GM21381 (cell line): ENCODE measurements around the gene SPINK9.
"Not testable (repeated sequence)": the region's sequence is repeated elsewhere in the genome, so short reads cannot be mapped to it uniquely, and the experiment has no call there.

Experiments used
- ATAC-seq: cut with Tn5 transposase; IDR thresholded peaks from one replicate; pipeline ENCODE4 v1.9.1; 2021; ENCODE audit warnings: mild to moderate bottlenecking, moderate library complexity; ENCODE audit not compliant: unreplicated experiment

The SPINK9 gene, protein sequence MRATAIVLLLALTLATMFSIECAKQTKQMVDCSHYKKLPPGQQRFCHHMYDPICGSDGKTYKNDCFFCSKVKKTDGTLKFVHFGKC

DNA sequence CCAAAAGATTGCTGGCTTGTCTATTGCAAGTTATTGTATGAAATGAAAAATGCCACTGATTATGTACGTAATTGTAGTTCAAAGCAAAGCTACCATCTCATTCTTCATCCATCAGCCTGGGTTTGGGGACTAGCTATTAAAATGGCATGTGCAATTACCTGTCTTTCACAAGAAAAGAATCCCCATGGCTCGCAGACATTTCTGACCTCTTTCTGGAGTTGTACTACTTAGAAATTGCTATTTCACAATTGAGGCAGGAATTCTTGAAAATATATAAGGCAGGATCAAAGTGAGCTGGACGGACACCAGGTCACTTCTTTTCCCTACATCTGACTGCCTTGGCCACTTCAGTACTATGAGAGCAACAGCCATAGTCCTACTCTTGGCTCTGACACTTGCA, at the start of gene SPINK9:
SPINK9 (plus strand) TSS at position 301 of the 400 bp plus-strand sequence; CDS start at position 356, 55 bp downstream.
- no peak for ATAC-seq

DNA sequence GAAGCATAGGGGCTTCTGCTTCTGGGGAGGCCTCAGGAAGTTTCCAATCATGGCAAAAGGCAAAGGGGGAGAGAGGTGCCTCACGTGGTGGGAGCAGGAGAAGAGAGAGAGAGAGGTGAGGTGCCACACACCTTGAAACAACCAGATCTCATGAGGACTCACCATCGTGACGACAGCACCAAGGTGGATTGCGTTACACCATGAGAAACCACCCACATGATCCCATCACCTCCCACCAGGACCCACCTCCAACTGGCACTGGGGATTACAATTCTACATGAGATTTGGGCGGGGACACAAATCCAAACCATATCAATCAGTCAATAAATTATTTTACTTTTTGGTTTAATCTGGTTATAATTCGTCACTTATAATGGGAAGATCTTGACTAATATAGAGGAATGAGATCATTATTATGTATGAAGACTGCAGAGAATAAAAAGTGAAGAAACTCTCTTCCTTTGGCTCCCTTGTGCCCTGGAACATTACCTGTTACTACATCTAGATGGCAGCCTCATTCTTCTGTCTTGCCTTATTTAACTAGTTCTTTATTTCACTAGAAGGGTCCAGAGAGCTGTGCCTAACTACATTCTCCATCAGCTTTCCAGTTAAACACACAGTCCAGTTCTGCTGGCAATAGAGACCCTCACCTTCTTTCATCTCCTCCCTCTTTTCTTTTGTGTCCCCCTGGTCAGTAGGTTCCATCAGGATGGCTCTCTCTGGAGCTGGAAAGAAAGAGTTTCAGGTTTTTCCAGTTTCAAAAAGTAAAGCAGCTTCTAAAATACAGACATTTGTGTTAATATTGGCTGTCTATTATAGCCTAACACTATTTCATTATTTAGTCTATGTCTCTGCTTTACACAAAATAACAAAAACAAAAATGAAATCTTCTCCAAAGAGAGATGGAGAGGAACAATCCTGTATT, 44.8 kb upstream of the SPINK9 start:
- ATAC-seq: no peak

DNA sequence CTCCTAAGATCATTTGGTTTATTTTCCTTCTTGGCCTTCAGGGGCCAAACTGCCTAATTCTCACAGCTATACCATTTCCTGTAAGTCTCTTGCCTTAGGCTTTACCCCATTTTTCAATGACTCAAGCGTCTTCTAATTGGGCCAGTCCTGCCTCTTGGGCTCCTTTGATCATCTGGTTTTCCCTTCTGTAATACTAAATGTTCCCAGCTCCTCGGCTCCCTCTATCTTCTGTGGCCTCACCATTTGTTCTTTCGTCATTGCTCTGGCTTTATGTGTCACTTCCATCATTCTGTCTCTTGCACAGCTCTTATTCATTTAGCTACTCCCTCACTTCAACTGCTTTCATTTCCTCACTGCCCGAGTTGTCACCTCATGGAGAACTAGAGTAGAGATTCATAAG, 37.6 kb upstream of the SPINK9 start:
- ATAC-seq: no peak

DNA sequence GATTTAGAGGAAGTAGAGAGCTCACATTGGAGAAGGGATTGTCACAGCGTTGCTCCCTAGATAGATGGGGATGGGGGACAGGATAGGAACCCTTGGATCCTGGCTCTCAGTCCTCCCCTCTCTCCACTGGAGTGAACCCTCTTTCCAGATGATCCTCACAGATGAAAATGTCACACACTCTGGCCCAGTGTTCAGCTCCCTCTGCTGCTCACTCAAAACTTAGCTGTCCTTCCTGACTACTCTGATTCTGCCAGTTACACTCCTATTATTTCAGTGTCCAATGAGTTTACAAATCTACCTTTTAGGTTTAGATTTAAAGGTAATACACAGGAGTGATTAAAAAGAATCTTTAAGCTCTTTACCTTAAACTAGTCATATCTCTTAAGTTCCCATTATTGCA, 28.9 kb upstream of the SPINK9 start:
- ATAC-seq: no peak

DNA sequence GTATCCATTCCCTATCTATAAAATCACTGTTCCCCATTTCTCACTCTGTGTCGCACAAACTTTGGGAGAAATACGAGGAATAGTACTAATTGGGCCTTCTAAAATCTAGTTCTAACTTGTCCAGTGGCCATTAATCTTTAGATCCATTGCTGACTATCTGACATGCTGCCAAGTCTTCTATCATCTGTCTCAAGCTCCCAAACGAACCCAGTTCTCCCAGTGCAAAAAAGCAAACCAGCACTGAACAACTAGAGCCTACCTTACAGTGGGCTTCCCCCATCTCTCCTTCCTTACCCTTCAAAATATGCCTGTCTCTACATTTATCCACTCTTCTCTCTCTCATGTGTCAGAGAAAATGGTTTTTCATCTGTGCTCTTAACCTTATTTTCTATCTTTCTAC, 26.3 kb upstream of the SPINK9 start:
- ATAC-seq: no peak

DNA sequence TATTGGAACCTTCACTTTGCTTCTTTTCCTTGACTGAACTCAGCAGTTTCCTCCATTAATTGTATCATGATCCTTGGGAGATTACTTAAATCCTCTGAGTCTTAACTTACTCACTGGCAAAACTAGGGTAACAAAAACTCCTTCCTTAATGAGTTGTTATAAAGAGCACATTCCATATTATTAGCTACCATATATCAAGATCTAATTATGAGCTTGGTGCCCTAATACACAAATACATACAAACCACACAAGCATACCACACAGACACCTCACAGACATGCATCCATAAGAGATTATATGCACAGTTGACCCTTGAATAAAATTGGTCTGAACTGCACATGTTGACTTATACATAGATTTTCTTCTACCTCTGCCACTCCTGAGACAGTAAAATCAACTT, 25.6 kb upstream of the SPINK9 start:
- ATAC-seq: no peak

DNA sequence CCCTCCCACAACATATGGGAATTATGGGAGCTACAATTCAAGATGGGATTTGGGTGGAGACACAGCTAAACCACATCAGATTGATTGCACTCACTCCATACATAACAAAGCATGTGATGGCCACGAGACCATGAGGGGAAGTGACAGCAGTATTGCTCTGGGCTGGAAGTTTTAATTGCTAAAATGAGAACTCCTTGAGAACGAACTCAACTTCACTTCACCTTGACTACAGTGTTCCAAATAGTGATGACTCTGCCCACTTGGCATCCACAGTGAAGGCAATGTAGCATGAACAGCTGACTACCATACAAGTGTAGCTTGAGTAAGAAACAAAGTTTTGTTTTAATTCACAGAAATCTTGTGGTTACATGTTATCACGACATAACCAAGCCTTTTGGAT, 23.9 kb upstream of the SPINK9 start:
- no peak for ATAC-seq

DNA sequence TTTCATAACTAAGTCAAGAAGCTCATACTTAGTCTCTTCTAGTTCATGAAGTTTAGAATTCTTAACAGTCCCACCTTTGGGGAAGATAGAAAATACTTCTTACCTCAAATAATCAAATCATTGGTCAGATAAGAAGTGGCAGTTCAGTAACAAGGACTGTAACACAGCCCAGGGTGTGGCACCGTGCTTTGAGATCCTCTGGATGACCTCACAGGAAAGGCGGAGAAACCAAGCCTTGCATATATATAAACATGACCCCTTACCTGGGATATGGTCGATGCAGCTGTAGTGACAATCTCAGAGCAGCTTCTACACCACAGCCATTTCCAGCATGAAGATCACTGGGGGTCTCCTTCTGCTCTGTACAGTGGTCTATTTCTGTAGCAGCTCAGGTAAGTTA, 23.2 kb upstream of the SPINK9 start, which contains the start of gene SPINK7:
SPINK7 (plus strand) TSS at position 271 of the 400 bp plus-strand sequence; CDS start at position 332, 61 bp downstream.
- no peak for ATAC-seq

DNA sequence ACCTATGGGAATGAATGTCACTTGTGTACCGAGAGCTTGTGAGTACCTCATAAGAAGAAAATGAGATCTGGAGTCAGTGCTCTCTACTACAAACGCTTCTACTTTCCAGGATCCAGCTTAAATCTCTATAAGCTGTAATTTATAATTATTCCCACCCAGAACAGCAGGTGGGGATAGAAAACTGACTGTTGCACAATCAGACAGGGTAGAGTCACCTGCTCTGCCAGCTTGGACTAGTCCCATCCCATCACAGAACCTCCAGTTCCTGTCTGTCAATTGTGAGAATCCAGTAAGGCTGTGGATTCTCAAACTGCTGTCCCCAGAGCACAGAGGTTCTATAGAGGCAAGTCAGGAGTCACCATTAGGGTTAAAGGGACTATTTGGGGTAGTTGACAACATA, 21.2 kb upstream of the SPINK9 start:
- no peak for ATAC-seq

DNA sequence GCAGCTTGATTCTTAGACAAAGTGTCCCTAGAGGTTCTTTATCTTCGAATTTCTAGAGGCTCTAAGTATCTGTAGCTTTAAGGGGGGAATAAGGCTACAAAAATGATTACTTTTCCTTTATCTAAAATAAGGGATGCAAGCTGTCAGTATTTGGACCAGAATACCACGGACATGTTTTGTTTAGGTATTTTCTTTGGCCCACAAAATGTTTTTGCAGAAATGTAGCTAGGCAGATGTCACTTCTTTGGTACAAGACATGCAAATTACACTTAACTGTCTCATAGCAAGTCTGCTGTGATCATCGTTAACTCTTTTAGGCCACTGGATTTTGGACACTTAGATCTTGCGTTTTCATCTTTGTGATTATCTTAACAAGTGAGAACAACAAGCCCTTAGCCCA, 20.6 kb upstream of the SPINK9 start:
- ATAC-seq: no peak

DNA sequence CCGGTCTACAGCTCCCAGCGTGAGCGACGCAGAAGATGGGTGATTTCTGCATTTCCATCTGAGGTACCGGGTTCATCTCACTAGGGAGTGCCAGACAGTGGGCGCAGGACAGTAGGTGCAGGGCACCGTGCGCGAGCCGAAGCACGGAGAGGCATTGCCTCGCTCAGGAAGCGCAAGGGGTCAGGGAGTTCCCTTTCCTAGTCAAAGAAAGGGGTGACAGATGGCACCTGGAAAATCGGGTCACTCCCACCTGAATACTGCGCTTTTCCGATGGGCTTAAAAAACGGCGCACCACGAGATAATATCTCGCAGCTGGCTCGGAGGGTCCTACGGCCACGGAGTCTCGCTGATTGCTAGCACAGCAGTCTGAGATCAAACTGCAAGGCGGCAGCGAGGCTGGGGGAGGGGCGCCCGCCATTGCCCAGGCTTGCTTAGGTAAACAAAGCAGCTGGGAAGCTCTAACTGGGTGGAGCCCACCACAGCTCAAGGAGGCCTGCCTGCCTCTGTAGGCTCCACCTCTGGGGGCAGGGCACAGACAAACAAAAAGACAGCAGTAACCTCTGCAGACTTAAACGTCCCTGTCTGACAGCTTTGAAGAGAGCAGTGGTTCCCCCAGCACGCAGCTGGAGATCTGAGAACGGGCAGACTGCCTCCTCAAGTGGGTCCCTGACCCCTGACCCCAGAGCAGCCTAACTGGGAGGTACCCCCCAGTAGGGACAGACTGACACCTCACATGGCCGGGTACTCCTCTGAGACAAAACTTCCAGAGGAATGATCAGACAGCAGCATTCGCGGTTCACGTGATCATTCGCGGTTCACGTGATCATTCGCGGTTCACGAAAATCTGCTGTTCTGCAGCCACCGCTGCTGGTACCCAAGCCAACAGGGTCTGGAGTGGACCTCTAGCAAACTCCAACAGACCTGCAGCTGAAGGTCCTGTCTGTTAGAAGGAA, 15.1 kb upstream of the SPINK9 start:
- not testable (repeated sequence) for ATAC-seq

DNA sequence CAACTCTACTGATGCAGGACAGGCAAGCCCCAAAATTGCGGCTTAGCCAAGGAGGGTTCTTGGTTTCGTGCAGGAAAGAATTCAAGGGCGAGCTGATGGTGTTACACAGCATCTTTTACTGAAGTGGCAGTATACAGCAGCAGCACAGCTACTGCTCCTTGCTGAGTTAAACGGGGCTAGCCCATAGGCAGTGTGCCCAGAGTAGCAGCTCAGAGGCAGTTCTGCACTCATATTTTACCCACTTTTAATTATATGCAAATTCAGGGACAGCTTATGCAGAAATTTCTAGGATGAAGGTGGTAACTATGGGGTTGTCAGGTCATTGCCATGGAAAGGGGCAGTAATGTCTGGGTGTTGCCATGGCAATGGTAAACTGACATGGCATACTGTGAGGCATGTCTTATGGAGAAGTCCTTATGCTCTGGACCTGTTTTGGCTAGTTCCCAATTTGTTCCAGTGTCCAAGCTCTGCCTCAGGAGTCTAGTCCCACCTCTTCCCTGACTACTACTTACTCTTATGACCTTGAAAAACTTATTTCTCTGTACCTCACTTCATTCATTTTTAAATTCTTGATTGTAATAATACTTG, 2.0 kb upstream of the SPINK9 start:
- no peak for ATAC-seq

DNA sequence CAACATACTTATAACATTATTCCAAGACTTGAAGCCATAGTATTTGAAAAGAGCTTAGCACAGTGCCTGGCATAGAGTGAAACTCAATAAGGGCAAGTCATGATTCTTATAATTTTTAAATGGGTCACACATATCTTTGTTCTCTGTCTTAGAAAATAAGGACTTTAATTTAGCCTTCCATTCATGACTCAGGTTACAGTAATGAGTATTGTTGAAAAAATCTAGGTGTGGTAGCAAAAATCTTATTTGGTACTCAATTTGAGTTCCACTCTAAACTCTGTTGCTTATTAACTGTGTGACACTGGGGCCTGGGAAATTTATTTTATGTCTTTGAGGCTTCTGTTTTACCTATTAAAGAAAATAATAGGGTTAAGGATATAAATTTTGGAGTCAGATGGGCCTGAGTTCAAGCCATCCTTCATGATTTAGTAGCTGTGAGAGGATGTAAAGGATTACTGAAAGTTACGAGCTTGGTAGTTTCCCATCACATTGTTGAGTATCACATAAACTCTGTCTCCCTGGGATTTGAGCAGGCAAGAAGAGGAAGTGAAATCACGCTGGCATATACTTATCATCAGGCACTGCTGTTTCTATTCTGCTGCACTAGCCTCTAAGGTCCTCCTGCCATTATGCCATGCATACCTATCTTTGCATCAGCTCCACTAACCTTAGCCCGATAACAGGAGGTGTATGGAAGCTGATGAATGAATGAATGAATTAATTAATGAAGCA, 1.5 kb downstream of the SPINK9 start:
- no peak for ATAC-seq

DNA sequence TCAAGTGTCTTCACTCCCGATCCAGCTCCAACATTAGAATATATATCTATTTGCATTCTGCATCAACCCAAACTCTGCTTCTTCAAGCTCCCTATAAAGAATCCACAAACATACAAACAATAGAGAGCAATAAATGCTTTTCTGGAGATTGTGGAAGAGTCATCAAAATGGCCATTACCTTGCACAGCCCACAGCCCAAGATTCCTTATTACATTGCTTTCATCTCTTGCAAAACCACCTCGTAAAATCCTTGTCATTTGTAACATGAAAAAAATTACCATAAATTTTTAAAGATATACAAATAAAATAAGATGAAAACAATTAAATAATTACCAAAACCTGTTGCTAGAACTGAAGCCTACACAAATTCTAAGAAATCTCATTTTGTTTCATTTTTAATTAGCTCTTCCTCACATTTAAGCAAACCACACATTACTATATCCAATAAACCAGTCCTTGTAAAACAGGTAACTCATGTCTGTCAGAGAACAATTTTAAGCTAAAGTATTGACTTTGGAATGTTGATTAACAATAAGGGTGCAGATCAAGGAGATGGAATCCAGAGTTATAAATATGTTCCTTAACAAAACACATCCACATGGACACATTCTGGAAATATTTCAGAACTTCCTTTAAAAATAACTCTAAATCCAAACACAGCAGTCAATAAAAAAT, 7.1 kb downstream of the SPINK9 start:
- no peak for ATAC-seq

DNA sequence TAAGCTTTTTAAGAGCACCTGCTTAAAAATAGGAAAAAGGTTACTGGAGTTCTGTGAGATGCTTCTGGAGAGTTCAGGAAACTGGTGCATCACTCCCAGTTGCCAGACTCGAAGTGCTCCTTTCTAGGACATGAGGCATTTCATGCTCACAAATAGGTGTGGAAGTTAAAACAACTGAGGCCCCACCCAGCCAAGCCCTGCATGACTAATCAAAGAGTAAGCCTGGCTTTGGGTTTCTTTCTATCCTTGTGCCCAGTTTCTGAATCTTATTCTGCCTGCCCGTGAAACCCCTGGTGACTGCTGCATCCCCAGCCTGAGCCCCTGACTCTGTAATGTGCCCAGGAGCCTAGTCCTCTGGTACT, 7.7 kb downstream of the SPINK9 start:
- no peak for ATAC-seq

DNA sequence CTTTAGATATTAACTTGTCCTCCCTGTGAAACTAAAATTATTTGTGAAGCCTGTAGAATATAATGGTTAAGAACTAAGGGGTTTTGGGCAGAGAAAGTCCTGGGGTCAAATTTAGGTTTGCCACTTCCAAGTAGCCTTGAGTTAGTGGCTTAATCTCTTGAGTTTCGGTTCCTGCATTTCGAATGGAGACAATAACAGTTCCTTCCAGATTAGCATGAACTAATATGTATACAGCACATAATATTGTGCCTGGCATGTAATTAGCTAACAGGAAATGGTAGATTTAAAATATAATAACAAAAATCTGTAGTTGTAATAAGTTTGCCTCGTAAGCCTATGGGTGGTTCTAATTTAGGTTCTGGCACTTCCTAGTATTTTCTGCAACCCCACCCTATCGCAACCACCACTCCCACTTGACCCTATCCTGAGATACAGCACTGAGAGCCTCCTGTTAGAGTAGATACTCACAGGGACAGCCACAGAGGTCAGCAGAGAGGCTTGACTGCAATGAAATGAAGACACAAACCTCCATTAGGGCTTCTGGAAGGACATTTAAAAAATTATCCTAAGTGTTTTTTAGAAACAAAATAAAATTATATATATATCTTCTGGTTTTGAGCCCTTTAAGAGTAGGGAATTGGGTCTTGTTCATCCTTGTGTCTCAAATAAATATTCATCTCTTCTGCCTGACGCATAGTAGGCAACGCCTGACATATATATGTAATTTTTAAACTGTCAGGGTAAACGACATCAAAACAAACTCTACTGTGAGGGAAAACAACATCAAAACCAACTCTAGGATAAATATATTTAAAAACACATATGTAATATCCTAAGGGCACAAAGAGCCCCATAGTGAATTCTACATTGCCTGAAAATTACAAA, 8.5 kb downstream of the SPINK9 start:
- ATAC-seq: no peak

DNA sequence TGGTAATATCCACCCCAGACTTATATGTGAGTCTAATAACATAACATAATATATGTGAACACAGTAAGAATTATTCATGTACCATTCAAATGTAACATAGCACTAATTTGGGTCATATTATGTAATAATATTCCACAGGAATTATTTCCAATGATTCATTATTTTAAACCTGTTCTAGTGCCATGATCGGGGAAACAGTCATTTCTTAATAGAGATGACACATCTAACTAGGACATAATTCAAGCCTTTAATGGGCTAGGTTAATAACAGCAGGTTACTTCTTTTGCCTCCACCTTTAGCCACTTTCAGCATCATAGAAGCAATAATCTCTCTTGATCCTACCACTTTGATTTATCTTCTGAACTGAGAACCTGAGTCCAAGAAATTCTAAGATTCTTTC, 12.3 kb downstream of the SPINK9 start:
- ATAC-seq: no peak

DNA sequence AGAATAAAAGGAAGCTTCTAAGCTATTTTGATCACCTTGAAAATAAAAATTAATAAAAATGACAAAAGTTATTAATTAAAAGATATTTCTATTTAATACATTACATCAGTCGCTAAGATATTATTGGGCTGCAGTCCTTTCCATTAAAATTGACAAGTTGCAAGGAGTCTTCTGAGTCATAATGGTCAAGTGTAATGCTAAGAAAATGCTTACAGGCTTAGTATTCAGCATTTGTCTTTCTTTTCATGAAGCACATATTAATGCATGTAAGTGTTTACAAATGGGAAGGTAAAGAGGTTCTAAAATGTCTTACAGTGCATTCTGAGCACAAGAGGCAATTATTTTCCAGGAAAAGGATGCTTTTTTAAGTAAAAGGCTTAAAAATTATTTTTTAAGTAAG, 17.3 kb downstream of the SPINK9 start:
- ATAC-seq: no peak

DNA sequence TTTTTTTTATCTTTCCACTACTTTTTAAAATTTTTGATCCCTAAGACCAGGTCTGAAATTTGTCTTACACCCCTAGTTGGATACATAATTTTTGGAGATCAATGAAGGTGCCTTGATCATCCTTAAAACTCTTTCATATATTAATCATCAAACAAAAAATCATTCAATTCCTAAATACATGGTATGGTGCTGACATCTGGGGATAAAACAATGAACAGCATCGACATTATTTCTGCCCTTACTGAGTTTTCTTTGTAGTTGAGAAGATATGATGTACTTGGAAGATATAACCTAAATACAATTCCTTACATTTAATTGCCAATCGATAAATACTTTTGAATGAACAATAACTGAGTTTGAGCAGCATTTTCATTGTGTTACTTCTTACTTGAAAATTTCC, 18.3 kb downstream of the SPINK9 start:
- no peak for ATAC-seq
